GM12875 (cell line): ENCODE results near the gene PRMT7.

Experiments
- H3K4me3 ChIP-seq: one replicate; pipeline ENCODE4 v1.5.1; 2011; ENCODE audit warnings: low read depth, low read length, control low read depth
- TF ChIP-seq, protein P1 (sequence below): IDR thresholded peaks from 2 replicates; pipeline ENCODE4 v1.5.1; 2011; ENCODE audit warnings: low read depth, mild to moderate bottlenecking, control low read depth, inconsistent platforms, low read length, moderate library complexity, borderline replicate concordance; ENCODE audit not compliant: insufficient read depth

The PRMT7 gene

DNA sequence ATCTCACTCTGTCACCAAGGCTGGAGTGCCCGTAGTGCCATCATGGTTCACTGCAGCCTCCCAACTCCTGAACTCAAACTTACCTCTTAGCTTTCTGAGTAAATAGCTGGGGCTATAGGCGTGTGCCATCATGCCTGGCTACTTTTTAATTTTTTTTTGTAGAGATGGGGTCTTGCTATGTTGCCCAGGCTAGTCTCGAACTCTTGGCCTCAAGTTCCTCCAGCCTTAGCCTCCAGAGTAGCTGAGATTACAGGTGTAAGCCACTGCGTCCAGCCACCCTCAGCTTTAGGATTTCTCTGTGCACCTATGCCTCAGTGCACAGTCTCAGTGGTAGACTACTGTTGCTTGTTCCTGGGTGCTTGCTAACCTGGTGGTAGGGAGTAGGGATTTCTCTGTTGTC is 41.0 kb upstream of the PRMT7 start:
- TF ChIP-seq, protein P1, sequence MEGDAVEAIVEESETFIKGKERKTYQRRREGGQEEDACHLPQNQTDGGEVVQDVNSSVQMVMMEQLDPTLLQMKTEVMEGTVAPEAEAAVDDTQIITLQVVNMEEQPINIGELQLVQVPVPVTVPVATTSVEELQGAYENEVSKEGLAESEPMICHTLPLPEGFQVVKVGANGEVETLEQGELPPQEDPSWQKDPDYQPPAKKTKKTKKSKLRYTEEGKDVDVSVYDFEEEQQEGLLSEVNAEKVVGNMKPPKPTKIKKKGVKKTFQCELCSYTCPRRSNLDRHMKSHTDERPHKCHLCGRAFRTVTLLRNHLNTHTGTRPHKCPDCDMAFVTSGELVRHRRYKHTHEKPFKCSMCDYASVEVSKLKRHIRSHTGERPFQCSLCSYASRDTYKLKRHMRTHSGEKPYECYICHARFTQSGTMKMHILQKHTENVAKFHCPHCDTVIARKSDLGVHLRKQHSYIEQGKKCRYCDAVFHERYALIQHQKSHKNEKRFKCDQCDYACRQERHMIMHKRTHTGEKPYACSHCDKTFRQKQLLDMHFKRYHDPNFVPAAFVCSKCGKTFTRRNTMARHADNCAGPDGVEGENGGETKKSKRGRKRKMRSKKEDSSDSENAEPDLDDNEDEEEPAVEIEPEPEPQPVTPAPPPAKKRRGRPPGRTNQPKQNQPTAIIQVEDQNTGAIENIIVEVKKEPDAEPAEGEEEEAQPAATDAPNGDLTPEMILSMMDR: no peak
- no peak overlapping the region for H3K4me3 ChIP-seq

DNA sequence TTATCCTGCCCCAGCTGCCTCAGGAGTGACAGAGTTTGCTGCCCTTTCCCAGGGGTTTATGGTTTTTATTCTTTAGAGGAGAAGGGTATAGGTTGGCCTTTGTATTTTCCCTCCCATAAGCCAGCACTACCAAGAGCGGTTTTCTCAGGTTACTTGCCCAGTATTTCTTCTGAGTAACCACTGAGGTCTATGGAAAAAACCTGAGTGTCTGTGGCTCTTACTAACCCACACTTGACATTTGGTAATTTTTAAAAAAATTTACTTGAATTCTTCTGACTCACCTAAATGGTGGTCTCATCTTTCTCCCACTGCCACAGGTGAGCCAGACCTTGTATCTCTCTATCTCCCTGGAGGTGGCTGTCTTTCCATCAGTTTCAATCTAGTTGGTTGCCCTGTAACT is 40.5 kb upstream of the PRMT7 start:
- TF ChIP-seq, protein P1: no peak
- H3K4me3 ChIP-seq: no peak overlapping the region

DNA sequence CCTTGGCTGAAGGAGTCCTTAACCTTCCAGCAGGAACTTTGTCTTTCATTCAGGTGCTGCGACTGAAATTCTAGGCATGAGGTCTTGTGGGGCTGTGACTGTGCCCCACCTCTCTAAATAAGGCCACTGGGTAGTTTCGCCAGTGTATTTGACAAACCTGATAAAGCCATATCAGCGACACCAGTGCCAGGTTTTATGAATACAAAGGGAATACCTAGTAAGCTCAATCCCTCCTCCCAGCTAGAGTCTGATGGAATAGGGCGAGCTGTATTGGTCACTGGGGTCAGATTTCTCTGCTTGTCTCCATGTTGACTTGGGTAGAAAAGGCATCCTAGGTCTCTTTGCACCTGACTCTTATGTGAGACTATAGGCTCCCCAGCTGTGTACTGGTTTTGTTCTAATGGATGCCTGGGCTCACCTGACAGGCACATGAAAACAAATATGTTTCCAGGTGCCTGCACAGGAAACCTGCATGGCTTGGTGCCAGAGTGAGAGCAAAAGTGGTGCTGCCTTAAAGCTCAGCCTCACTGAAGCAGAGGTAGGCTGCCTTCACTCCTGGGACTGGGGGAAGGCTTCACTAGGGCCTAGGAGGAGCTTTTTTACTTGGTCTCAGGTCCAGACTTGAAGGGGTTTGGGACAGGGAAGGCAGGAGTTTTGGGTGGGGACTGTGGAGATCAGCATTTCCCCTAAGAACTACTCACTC is 38.2 kb upstream of the PRMT7 start:
- TF ChIP-seq, protein P1: no peak
- H3K4me3 ChIP-seq: no peak overlapping the region

DNA sequence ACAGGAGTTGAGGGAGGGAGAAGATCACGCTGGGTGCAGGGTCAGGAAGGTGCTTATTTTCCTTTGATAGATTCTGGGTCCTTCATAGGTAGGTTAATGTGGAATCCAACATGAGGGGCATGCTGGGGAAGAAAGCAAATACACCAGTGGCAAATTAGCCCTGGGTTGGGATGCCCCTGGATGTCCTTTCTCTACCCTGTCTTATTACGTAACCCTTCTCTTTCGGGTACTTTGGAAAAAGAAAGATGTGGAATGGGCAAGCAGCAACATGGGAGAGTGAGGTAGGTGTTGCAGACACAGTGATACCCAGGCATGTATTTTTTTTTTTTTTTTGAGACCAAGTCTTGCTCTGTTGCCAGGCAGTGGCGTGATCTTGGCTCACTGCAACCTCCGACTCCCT is 37.4 kb upstream of the PRMT7 start:
- no peak overlapping the region for H3K4me3 ChIP-seq

DNA sequence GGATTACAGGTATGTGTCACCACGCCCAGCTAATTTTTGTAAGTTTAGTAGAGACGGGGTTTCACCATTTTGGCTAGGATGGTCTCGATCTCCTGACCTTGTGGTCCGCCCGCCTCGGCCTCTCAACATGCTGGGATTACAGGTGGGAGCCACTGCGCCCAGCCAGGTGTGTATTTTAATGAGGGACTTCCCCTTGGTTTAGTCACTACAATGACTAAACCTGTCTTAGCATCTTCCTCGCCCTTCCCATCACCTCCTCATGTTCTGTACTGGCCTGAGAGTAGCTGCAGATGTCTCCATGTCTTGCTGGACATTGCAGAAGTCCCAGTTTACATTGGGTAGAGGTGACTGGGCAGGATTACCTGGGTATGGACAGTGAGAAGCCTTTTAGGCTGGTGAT is 36.9 kb upstream of the PRMT7 start:
- TF ChIP-seq, protein P1: no peak
- no peak overlapping the region for H3K4me3 ChIP-seq

More for the DNA sequence above, 37.4 kb upstream of the PRMT7 start:
- TF ChIP-seq, protein P1: no peak

DNA sequence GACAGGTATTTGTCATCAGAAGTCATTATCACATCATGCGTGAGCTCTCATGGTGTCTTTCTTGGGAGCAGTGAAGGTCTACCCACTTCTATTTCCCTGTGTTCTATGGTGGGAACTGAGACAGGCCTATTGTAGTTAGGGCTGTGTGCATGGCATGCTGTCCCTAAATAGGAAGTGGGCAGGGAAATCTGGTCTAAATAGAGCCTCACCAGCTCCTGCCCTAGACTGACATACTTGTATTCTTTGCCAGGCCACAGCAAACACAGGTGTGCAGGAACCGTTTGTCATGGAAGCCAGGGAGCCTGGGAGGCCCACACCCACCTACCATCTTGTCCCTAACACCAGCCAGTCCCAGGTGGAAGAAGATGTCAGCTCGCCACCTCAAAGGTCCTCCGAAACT is 36.4 kb upstream of the PRMT7 start:
- H3K4me3 ChIP-seq: no peak overlapping the region
- TF ChIP-seq, protein P1: no peak

DNA sequence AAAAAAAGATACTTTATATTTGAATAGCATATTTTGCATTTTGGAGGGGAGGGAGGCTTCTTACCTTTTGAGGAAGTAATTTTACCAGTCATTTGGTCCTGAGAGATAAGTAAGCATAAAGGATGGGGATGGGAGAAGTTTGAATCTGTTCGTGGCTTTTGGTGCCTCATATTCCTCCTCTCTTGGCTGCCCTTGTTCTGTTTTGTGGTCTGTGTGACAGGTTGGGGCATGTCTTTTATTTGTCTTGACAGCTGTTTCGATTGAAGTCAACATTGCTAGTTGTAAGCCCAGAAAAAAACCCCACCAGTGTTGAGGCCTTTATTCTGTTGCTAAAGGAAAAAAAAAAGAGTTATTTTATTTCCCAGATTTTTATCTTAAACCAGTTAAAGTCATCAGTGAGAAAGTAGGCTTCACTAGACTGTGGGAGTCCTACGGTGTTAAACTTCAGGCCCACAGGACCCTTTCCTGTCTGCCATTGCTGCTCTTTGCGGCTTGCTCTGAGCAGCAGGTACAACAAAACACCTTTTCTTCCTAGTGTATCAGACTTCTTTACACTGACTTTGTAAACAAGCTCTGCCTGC is 35.1 kb upstream of the PRMT7 start:
- TF ChIP-seq, protein P1: no peak
- no peak overlapping the region for H3K4me3 ChIP-seq
